Suppressor macrophage (primary cell): Measurements from ENCODE around the gene VEZT.
"Not testable (repeated sequence)": the region's sequence is repeated elsewhere in the genome, so short reads cannot be mapped to it uniquely, and the experiment has no call there.

Experiments used
- DNase-seq, 4 experiments: peaks; one replicate each; pipeline ENCODE4 v3.0.0-alpha.2; 2020 to 2022
- total RNA-seq, 17 experiments: gene quantifications; one replicate each; lab custom pipeline; 2026; ENCODE audit warnings: mixed read lengths in 6 of 17, inconsistent platforms in 3 of 17; lab: John Stamatoyannopoulos, UW

VEZT gene
- 38.5 to 88.7 (median 61.6) reads per million in 17 experiments for total RNA-seq

GRCh38 chr12:95217377-95218149 is at the start of gene VEZT, which contains the start of gene FGD6:
Gene VEZT, plus strand, starts transcription at chr12:95217807. Its CDS starts 44 bp downstream, at chr12:95217851.
Gene FGD6, minus strand, starts transcription at chr12:95217467. Its CDS starts 227 bp downstream, at chr12:95217240.
- DNase-seq: peak; percentile 99 to 100 (median 99)

- DNase-seq: no peak
Measured at GRCh38 chr12:95168746-95169145, 48.9 kb upstream of the VEZT start.

- peak; percentile 73 to 85 (median 82) for DNase-seq
Measured at GRCh38 chr12:95169368-95169767, 48.2 kb upstream of the VEZT start.

- DNase-seq: peak in 3 of 4 experiments; percentile 19 to 42 (median 30)
Measured at GRCh38 chr12:95173392-95174251, 44.0 kb upstream of the VEZT start.

GRCh38 chr12:95177201-95177768 is 40.3 kb upstream of the VEZT start:
- no peak for DNase-seq

- DNase-seq: no peak
Measured at GRCh38 chr12:95178136-95178535, 39.5 kb upstream of the VEZT start.

GRCh38 chr12:95179011-95179410 is 38.6 kb upstream of the VEZT start:
- DNase-seq: no peak

- peak; percentile 43 to 69 (median 55) for DNase-seq
Measured at GRCh38 chr12:95181103-95181502, 36.5 kb upstream of the VEZT start.

GRCh38 chr12:95182868-95183415 is 34.7 kb upstream of the VEZT start:
- DNase-seq: peak in 1 of 4 experiments; percentile 19

- DNase-seq: peak; percentile 21 to 72 (median 60)
Measured at GRCh38 chr12:95184121-95184520, 33.5 kb upstream of the VEZT start.

GRCh38 chr12:95185072-95185471 is 32.5 kb upstream of the VEZT start:
- peak in 2 of 4 experiments; percentile 57 to 59 for DNase-seq

- peak in 2 of 4 experiments; percentile 64 to 71 for DNase-seq
Measured at GRCh38 chr12:95185854-95186253, 31.8 kb upstream of the VEZT start.

GRCh38 chr12:95187865-95188415 is 29.7 kb upstream of the VEZT start:
- peak in 2 of 4 experiments; percentile 38 to 40 for DNase-seq

- no peak for DNase-seq
Measured at GRCh38 chr12:95191060-95191696, 26.4 kb upstream of the VEZT start.

GRCh38 chr12:95192271-95192670 is 25.3 kb upstream of the VEZT start:
- DNase-seq: no peak

- DNase-seq: no peak
Measured at GRCh38 chr12:95193139-95193538, 24.5 kb upstream of the VEZT start.

GRCh38 chr12:95195122-95195521 is 22.5 kb upstream of the VEZT start:
- no peak for DNase-seq

- not testable (repeated sequence) for DNase-seq
Measured at GRCh38 chr12:95196875-95197569, 20.6 kb upstream of the VEZT start.

GRCh38 chr12:95197636-95198035 is 20.0 kb upstream of the VEZT start:
- no peak for DNase-seq

- peak in 3 of 4 experiments; percentile 45 to 57 (median 53) for DNase-seq
Measured at GRCh38 chr12:95198914-95199313, 18.7 kb upstream of the VEZT start.
